Measurements from ENCODE around the gene XK. TPM values are rescaled to one million over a fixed set of nuclear protein-coding genes. Genes with fewer than 3 reads are reported as not detected.

Gene XK
- total and polyA plus RNA-seq, 9 of the 15 experiments (the other 6 are each of a cell fraction or from before 2014, with no cell fraction given): 4.0 to 21.6 (median 11.6) TPM

DNA sequence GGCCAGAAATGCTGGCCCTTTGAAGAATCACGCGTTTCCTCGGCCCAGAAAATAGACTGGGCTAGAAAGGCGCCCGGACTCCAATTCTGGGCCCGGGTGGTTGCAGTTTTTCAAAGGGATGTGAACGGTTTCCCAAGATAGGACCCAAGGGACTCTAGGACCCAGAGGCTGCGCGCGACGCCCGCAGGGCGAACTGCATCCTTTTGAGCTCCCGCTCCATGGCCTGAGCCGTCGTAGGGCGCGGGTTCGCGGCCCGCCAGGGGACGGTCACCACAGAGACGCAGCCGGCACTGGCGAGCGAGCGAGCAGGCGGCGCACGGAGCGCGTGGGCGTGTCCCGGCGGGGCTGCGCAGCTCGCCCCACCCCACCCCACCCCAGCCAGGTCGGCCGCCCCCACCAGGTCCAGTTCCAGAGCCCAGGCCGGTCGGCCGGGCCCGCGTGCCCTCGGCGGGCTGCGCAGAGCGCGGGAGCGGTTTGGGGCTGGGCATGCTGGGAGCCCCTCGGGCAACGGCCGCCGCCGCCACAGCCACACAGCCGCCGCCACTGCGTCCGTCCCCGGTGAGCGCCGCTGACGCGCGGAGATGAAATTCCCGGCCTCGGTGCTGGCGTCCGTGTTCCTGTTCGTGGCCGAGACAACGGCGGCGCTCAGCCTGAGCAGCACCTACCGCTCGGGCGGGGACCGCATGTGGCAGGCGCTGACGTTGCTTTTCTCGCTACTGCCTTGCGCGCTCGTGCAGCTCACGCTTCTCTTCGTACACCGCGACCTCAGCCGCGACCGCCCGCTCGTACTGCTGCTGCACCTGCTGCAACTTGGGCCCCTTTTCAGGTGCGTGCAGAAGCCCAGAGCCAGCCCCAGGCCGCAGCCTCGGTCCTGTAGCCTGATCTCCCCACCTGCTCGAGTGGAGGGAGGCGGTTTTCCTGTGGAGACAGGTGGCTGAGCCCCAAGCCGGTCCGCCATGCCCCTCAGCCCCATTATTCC, at the start of gene XK (continued):
- TF ChIP-seq, protein P1, sequence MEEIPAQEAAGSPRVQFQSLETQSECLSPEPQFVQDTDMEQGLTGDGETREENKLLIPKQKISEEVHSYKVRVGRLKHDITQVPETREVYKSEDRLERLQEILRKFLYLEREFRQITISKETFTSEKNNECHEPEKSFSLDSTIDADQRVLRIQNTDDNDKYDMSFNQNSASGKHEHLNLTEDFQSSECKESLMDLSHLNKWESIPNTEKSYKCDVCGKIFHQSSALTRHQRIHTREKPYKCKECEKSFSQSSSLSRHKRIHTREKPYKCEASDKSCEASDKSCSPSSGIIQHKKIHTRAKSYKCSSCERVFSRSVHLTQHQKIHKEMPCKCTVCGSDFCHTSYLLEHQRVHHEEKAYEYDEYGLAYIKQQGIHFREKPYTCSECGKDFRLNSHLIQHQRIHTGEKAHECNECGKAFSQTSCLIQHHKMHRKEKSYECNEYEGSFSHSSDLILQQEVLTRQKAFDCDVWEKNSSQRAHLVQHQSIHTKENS (CRISPR knock-in tag; IDR thresholded peaks at IDR 0.05): no peak
- TF ChIP-seq NELFE (IDR thresholded peaks at IDR 0.05; ENCODE audit: insufficient read depth, insufficient read length): no peak
- no peak for TF ChIP-seq NFATC3 (IDR thresholded peaks at IDR 0.05)
- TF ChIP-seq FOXK1 (CRISPR knock-in tag; IDR thresholded peaks at IDR 0.05; ENCODE audit: borderline replicate concordance): no peak
- TF ChIP-seq, protein P2, sequence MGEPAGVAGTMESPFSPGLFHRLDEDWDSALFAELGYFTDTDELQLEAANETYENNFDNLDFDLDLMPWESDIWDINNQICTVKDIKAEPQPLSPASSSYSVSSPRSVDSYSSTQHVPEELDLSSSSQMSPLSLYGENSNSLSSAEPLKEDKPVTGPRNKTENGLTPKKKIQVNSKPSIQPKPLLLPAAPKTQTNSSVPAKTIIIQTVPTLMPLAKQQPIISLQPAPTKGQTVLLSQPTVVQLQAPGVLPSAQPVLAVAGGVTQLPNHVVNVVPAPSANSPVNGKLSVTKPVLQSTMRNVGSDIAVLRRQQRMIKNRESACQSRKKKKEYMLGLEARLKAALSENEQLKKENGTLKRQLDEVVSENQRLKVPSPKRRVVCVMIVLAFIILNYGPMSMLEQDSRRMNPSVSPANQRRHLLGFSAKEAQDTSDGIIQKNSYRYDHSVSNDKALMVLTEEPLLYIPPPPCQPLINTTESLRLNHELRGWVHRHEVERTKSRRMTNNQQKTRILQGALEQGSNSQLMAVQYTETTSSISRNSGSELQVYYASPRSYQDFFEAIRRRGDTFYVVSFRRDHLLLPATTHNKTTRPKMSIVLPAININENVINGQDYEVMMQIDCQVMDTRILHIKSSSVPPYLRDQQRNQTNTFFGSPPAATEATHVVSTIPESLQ (CRISPR knock-in tag; IDR thresholded peaks at IDR 0.05): peak; percentile 65; the same call in 1 of the 2 replicates
- no peak for TF ChIP-seq E2F3 (CRISPR knock-in tag; IDR thresholded peaks at IDR 0.05)
- peak; percentile 56; the same call in 1 of the 2 replicates for TF ChIP-seq ZNF143 (CRISPR knock-in tag; IDR thresholded peaks at IDR 0.05)
- TF ChIP-seq TCF7L2 (IDR thresholded peaks at IDR 0.05; ENCODE audit: low read depth, low read length): no peak
- TF ChIP-seq RBM22 (IDR thresholded peaks at IDR 0.05; ENCODE audit: low read depth, low read length, poor library complexity, severe bottlenecking): no peak
- TF ChIP-seq, protein P3, sequence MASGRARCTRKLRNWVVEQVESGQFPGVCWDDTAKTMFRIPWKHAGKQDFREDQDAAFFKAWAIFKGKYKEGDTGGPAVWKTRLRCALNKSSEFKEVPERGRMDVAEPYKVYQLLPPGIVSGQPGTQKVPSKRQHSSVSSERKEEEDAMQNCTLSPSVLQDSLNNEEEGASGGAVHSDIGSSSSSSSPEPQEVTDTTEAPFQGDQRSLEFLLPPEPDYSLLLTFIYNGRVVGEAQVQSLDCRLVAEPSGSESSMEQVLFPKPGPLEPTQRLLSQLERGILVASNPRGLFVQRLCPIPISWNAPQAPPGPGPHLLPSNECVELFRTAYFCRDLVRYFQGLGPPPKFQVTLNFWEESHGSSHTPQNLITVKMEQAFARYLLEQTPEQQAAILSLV (tag; IDR thresholded peaks at IDR 0.05): no peak
- no peak for TF ChIP-seq HNRNPUL1 (IDR thresholded peaks at IDR 0.05; ENCODE audit: low read length)
- TF ChIP-seq, protein P4, sequence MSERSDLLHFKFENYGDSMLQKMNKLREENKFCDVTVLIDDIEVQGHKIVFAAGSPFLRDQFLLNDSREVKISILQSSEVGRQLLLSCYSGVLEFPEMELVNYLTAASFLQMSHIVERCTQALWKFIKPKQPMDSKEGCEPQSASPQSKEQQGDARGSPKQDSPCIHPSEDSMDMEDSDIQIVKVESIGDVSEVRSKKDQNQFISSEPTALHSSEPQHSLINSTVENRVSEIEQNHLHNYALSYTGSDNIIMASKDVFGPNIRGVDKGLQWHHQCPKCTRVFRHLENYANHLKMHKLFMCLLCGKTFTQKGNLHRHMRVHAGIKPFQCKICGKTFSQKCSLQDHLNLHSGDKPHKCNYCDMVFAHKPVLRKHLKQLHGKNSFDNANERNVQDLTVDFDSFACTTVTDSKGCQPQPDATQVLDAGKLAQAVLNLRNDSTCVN (CRISPR knock-in tag; IDR thresholded peaks at IDR 0.05): no peak
- peak; percentile 15; the same call in 1 of the 2 replicates for TF ChIP-seq TCF3 (CRISPR knock-in tag; IDR thresholded peaks at IDR 0.05)
- TF ChIP-seq, protein P5, sequence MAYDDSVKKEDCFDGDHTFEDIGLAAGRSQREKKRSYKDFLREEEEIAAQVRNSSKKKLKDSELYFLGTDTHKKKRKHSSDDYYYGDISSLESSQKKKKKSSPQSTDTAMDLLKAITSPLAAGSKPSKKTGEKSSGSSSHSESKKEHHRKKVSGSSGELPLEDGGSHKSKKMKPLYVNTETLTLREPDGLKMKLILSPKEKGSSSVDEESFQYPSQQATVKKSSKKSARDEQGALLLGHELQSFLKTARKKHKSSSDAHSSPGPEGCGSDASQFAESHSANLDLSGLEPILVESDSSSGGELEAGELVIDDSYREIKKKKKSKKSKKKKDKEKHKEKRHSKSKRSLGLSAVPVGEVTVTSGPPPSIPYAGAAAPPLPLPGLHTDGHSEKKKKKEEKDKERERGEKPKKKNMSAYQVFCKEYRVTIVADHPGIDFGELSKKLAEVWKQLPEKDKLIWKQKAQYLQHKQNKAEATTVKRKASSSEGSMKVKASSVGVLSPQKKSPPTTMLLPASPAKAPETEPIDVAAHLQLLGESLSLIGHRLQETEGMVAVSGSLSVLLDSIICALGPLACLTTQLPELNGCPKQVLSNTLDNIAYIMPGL (CRISPR knock-in tag; IDR thresholded peaks at IDR 0.05): no peak
- no peak for TF ChIP-seq ZNF583 (CRISPR knock-in tag; IDR thresholded peaks at IDR 0.05)
- TF ChIP-seq, protein P6, sequence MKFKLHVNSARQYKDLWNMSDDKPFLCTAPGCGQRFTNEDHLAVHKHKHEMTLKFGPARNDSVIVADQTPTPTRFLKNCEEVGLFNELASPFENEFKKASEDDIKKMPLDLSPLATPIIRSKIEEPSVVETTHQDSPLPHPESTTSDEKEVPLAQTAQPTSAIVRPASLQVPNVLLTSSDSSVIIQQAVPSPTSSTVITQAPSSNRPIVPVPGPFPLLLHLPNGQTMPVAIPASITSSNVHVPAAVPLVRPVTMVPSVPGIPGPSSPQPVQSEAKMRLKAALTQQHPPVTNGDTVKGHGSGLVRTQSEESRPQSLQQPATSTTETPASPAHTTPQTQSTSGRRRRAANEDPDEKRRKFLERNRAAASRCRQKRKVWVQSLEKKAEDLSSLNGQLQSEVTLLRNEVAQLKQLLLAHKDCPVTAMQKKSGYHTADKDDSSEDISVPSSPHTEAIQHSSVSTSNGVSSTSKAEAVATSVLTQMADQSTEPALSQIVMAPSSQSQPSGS (CRISPR knock-in tag; IDR thresholded peaks at IDR 0.05): no peak
- TF ChIP-seq ETV5 (CRISPR knock-in tag; IDR thresholded peaks at IDR 0.05; ENCODE audit: low read depth): no peak; the same call in 1 of the 2 replicates
- no peak for TF ChIP-seq NFIX (CRISPR knock-in tag; IDR thresholded peaks at IDR 0.05; ENCODE audit: low read depth)

All from K562 (cell line).